ENCODE results near the gene ABTB2. TPM values are rescaled to one million over a fixed set of nuclear protein-coding genes. Genes with fewer than 3 reads are reported as not detected.

Gene ABTB2
- total and polyA plus RNA-seq, 2 experiments from 2014 or later, result 2.6 to 12.1 TPM

GRCh38 chr11:34356130-34356529, 1.7 kb downstream of the ABTB2 start:
- DNase-seq (ENCODE audit: low spot score) (peak; percentile 66), ATAC-seq (peak; percentile 2)
- peak overlapping the region; percentile 91 for H3K4me2 ChIP-seq
- no peak overlapping the region for H3K27ac ChIP-seq (ENCODE audit: low read depth)
- no peaks in the 10 kb centered on the region for H3K36me3 ChIP-seq (ENCODE audit: insufficient read depth)
- H3K27me3 ChIP-seq (ENCODE audit: insufficient read depth), result peaks cover 35% of the 10 kb centered on the region
- peak overlapping the region; percentile 70 for H3K4me3 Mint-ChIP-seq
- H3F3A ChIP-seq (replicated peaks; ENCODE audit: low read depth), result peaks cover 5% of the 10 kb centered on the region; the same call in 1 of the 2 replicates
- no peaks in the 10 kb centered on the region; the same call in 2 of the 3 replicates for H3K36me3 Mint-ChIP-seq (ENCODE audit: low read depth)
- H3K4me1 Mint-ChIP-seq, result peaks cover 19% of the 10 kb centered on the region
- no peak overlapping the region for H2AFZ ChIP-seq
- H3K9me2 ChIP-seq (ENCODE audit: insufficient read depth), result no peaks in the 10 kb centered on the region
- peaks cover 8% of the 10 kb centered on the region for H3K4me1 ChIP-seq (ENCODE audit: insufficient read depth)
- no peaks in the 10 kb centered on the region for H3K9me3 Mint-ChIP-seq
- H3K27ac Mint-ChIP-seq, result no peak overlapping the region
- no peak for TF ChIP-seq NANOG (IDR thresholded peaks at IDR 0.05; ENCODE audit: borderline replicate concordance)
- no peak for TF ChIP-seq ETS1 (IDR thresholded peaks at IDR 0.05)
- peak; percentile 44 to 45 for TF ChIP-seq CTCF (conservative IDR thresholded peaks at IDR 0.05; ENCODE audit: low read depth in 2 of 2)
- TF ChIP-seq STAT1 (IDR thresholded peaks at IDR 0.05; ENCODE audit: unreplicated experiment), result no peak
- no peak for TF ChIP-seq ZNF462 (CRISPR knock-in tag; IDR thresholded peaks at IDR 0.05)
- TF ChIP-seq ZNF114 (CRISPR knock-in tag; IDR thresholded peaks at IDR 0.05), result no peak
- TF ChIP-seq ZNF331 (CRISPR knock-in tag; IDR thresholded peaks at IDR 0.05; ENCODE audit: low read depth), result no peak
- TF ChIP-seq REST (IDR thresholded peaks at IDR 0.05; ENCODE audit: unreplicated experiment), result no peak
- H3K27me3 Mint-ChIP-seq (ENCODE audit: insufficient read depth, low read depth, poor library complexity), result peaks cover 24% of the 10 kb centered on the region
- H3K4me3 ChIP-seq, result peak overlapping the region; percentile 85
- peaks cover 46% of the 10 kb centered on the region for H3K79me2 ChIP-seq (replicated peaks; ENCODE audit: insufficient read depth)
- peaks cover 14% of the 10 kb centered on the region; the same call in 1 of the 2 replicates for H4K20me1 ChIP-seq (replicated peaks; ENCODE audit: insufficient read depth)

All from GM23338 (cell line).